ENCODE data around the gene ACOD1. TPM values are rescaled to one million over a fixed set of nuclear protein-coding genes. Genes with fewer than 3 reads are reported as not detected.
"Not testable (repeated sequence)": the region's sequence is repeated elsewhere in the genome, so short reads cannot be mapped to it uniquely, and the experiment has no call there.

The ACOD1 gene
- polyA plus RNA-seq (2013, experiment 1 of 2; ENCODE audit: insufficient read length), result not detected
- polyA plus RNA-seq (2013, experiment 2 of 2; ENCODE audit: insufficient read length), result not detected

DNA sequence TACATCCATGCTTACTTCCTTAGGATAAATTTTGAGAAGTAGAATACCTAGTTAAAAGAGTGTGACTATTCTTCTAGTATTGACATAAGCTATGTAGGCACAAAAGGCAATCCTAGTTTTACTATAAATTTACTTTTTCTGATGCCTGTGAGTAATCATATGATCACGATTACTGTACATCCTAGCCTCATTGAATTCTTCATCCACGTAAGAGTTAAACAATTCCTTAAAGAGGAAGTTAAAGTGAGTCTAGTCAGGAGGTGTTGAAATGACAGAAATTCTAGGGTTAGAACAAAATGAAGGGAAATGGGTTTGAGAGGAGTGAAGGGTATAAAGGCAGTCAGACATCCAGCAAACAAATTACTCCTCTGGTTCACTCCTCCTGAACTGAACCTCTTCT is at the start of gene ACOD1:
Gene ACOD1 (plus strand): TSS at position 363 of the 400 bp plus-strand sequence. CDS start 48 bp downstream, outside the sequence.
- DNase-seq, result no peak

DNA sequence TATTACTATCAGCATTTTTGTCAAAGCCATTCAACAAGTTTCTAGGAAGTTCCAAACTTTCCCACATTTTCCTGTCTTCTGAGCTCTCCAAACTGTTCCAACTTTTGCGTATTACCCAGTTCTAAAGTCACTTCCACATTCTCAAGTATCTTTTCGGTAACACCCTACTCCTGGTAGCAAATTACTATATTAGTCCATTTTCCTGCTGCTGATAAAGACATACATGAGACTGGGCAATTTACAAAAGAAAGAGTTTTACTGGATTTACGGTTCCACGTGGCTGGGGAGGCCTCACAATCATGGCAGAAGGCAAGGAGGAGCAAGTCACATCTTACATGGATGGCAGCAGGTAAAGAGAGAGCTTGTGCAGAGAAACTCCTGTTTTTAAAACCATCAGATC is 49.2 kb upstream of the ACOD1 start:
- DNase-seq, result not testable (repeated sequence)

DNA sequence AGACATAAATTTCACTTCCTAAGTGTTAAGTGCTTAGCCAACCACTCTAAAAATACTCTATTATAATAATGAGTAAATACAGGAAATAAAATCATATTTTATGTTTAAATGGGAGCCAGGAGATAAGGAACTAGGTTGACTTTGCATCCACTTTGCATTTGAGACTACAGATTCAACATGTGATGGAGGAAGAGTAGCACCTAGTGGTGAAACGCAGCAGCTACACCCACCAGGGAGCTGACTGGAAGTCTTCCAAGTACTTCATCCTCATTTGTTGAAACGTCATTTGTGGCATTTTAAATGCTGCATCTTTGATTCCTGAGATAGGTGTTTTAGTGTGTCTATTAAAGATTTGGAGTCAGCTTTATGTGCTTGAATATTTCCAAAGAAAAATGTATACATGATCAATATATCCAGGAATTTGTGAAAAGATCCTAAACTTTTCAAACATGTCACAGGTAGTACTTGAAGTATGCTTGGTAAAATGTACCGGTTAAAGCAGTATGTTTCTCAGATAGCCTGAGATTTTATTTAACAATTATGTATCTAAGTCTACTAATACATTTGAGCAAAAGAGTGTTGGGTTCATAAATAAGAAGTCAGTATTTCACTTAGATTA is 44.7 kb upstream of the ACOD1 start:
- DNase-seq, result peak; percentile 67

DNA sequence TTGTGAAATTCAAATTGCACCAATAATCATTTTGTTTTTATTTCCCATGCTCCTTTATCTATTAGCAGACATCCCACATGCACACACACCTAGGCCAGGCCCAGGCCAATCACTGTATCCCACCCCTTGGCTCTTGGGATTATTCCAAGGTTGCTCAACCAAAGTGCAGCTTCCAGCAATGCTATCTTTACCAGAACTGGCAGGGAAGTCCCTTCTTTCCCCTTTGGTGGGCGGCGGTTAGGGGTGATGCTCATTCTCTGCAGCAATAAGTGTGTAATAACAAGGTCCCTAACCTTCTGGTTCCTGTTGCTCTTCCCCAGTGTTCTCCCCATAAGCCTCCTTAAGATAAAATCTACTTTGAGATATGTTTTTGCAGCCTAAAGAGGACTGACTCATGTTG is 43.8 kb upstream of the ACOD1 start:
- DNase-seq, result no peak

DNA sequence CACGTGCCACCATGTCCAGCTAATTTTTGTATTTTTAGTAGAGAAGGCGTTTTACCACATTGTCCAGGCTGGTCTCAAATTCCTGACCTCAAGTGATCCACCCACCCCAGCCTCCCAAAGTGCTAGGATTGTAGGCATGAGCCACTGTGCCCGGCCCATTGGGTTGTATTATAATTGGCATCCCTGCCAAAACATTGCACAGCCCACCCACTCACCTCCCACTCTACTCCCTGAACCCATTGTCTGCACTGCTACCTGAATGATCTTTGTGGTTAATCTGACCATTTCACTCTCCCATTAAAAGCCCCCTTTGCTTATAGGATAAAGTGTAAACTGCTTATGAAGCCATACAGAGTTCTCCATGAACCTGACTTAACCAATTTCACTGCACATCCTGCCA is 35.8 kb upstream of the ACOD1 start:
- DNase-seq, result no peak

DNA sequence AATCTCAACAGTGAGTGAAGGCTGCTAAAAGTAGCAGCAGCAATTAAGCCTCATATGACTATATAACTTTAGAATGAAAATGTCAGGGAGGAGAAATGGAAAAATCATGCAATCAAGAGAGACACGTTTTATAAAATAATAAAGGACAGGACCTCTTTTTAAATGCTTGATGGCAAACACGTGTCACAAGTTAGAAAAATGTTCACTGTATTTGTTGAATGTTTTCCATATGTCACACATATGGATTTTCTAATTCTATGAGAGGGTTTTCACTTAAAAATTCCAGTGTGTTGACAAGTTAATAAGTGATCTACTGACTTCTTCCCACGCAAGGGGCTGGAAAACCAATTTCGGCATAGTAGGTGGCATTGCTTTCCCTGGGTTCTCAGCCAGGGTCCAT is 34.4 kb upstream of the ACOD1 start:
- DNase-seq, result no peak

DNA sequence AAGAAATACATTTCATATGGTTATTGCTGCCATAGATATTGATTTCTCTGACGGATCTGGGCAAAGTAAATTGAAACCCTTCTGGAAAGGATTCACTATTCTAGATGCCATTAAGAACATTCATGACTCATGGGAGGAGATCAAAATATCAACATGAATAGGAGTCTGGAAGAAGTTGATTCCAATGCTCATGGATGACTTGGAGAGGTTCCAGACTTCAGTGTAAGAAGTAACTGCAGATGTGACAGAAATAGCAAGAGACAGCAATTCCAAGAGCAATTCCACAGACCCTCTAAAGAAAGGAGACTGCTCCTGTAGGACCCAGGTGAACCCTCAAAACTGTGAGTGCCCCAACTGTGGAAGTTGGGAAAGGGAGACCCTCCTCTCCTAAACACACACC is 31.2 kb upstream of the ACOD1 start:
- peak; percentile 46 for DNase-seq

DNA sequence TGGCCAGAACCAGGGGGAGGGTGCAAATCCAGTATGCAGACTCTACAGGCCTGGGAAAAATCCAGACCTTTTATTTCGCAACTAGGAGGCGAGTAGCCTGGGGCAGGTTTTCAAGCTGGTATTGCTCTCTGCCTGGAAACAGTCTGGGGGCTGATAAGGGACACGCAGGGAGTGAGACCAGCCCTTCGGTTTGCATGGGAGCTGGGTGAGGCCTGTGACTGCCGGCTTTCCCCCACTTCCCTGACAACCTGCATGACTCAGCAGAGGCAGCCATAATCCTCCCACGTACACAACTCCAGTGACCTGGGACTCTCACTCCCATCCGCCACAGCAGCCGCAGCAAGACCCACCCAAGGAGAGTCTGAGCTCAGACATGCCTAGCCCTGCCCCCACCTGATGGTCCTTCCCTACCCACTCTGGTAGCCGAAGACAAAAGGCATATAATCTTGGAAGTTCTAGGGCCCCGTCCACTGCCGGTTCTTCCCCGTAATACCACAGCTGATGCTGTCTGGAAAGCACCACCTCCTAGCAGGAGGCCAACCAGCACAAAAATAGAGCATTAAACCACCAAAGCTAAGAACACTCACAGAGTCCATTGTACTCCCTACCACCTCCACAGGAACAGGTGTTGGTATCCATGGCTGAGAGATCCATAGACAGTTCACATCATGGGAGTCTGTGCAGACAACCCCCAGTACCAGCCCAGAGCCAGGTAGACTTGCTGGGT is 30.4 kb upstream of the ACOD1 start:
- DNase-seq, result not testable (repeated sequence)

DNA sequence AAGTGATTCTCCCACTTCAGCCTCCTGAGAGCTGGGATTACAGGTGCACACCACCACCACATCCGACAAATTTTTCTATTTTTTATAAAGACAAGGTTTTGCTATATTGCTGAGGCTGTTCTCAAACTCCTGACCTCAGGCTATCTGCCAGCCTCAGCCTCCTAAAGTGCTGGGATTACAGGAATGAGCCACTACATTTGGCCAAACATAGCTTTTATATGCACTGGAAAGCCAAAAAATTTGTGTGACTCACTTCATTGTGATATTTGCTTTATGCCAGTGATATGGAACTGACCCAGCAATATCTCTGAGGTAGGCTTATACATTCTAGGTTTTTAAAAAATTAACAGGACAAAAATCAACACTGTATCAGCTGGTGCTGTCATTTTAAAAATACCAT is 26.8 kb upstream of the ACOD1 start:
- DNase-seq, result peak; percentile 21

DNA sequence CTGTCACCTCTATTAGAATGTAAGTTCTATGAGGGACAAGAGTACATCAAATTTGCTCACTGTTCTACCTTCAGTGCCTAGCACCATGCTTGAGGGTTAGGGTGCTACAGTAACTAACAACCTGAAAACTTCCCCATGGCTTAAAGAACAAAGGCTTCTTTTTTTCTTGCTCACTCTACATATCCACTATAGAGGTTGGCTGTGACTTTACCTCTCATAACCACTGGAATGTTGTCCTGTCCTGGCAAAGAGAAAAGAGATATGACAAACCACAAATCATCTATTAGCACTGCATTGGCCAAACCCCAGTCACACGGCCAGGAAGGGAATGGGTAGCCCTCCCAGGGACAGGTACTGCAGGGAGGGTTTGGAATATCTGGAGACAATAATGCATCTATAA is 23.2 kb upstream of the ACOD1 start:
- DNase-seq, result no peak

DNA sequence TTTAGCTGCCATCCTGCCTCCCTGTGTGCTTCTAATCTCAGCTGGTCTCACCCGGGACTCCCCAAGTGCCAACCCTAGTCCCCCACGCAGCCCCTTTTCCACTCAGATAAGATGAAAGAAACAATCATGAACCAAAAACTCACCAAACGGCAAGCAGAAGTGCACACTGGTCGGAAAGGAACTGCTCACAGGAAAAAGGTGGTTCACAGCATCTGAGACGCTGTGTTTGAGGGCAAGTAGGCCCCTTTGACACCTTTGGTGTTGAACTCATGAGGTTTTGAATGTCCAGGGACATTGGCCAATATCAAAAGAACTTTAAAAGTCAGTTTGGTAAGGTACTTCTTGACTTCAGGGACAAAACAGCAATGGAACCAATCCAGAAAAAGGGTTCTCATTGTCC is 20.4 kb upstream of the ACOD1 start:
- no peak for DNase-seq

DNA sequence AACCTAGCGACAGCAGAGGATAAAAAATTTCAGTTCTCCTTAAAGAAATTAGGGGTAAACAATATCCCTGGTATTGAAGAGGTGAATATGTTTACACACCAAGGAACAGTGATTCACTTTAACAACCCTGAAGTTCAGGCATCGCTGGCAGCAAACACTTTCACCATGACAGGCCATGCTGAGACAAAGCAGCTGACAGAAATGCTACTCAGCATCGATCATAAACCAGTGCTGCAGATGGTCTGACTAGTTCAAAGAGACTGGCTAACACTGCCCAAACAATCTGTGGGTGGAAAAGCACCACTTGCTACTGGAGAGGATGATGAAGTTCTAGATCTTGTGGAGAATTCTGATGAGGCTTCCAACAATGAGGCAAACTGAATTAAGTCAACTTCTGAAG is 19.9 kb upstream of the ACOD1 start:
- no peak for DNase-seq

DNA sequence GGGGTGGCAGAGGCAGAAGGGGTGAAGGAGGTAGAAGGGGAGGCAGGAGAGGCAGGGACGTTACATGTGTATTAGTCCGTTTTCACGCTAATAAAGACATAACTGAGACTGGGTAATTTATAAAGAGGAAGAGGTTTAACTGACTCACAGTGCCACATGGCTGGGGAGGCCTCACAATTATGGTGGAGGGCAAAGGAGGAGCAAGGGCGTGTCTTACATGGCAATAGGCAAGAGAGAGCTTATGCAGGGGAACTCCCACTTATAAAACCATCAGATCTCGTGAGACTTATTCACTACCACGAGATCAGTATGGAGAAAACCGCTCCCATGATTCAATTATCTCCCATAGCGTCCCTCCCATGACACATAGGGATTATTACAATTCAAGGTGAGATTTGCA is 19.0 kb upstream of the ACOD1 start:
- DNase-seq, result no peak

DNA sequence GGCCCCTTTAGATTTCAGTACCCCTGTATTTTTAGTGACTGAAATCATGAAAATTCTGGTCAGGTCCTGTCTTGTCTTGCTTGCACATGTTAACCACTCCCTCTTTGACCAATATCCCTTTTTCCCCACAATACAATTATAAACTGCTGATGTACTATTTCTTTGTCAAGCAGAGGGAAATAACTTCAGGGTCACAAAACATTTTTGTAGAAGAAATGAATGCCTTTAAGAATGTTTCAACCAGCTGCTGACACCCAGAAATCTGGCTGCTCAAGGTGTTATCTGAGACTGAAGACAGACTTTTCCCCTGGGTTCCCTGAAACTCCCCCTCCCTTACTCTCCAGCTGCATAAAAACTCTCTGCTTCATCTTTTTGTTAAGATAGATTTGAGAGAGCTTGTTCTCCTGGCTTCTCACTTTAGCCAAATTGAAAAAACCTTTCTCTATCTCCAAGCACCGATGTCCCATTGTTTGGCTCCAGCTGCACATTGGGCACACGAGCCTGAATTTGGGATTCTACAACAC is 18.4 kb upstream of the ACOD1 start:
- no peak for DNase-seq

DNA sequence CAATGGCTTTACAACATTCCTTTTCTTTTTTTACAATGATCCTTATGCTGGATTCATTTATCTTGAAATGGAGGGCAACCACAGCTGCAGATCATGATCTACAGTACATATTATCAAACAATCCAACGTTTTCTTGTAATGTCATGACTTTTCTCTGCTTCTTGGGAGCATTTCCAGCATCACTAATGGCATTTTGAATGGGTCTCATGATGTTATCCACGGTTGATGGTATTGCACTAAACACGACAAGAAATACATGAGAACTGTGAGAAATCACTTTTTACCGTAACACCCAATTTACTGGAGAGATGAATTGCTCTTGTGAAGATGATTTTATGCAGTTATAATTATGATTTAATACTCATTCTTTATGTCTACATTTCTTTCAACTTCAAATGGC is 16.2 kb upstream of the ACOD1 start:
- DNase-seq, result no peak

DNA sequence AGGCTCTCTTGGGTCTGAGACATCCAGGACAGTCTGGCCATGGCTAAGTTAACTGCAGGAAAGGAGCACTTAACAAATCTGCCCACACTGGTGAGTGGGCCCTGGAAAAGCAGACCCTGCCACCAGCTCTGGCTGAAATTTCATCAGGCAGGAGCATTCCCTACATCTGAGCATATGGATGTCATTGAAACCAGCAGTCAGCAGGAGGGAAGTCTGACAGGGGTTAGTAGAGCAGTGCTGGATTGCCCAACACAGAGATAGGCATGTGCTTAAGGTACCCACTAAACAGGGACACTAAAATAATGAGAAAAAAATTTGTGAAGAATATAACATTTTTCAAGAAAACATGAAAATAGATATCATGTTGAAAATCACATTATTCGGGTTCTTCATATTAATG is 13.6 kb upstream of the ACOD1 start:
- DNase-seq, result no peak

DNA sequence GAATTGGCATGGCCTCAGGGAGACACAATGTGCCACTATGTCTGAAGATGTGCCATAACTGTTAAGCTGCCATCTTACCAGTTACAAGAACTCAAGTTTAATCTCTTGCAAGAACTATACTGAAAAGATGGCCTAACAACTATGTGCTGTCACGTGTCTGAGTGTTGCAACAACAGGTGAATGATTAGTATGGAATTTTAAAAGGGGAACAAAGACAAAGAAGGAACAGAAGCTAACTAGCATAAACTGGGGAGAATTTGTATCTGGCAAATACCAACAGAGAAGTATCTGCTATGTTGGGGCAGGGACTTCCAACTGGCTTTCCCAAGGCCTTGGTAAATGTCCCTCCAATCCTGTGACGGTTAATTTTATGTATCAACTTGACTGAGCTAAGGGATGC is 11.5 kb upstream of the ACOD1 start:
- no peak for DNase-seq

DNA sequence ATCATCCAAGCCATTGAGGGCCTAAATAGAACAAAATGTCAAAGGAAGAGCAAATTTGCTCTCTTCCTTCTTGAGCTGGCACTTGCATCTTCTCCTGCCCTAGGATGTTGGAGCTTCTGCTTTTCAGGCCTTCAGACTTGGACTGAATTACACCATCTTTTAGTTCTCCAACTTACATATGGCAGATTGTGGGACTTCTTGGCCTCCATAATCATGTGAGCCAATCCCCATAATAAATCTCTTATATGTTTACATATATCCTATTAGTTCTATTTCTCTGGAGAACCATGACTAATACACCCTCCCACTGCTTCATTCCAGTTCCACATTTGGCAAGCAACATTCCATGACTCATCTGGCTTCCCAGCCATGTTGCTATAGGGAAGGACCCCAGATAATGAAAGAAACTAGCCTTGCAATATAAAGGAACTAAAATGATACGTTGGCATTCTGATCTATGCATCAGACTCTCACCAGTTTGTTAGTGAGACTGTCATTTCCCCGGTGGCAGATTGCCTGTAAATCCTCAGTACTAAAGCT is 11.0 kb upstream of the ACOD1 start:
- peak; percentile 98 for DNase-seq

DNA sequence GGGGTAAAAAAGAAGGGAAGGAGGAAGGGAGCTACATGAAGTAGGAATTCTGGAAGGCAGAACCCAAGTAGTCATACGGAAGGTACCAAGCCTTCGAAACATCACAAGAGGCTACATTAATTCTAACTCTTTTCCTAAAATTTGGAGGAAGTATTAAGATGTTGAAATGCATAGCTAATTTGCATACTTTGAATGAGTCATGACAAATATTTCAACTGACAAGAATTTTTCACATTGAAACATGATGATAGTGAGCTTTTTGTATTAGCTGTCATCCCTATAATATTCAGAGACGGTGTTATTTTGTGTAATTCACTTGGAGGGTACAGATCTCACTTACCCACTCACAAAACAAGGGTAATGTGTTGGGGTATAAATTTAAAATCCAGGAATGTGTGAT is 9.1 kb upstream of the ACOD1 start:
- DNase-seq, result peak; percentile 73

DNA sequence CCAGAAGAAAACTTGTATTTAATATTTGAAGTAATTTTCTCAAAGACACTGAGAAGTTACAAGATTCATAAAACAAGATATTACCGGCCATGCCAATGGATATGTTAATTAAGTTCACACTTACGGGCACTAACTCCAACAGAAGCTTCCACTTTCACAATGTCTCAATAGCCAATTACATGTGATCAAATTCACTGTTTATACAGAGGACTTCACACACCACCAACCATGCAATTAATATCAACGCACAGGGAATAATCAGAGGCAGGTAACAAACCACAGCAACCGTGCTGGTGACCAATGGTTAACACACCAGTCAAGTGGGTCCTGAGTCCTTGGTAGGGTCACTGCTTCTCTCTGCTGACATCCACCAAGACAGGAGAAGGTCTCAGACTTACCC is 5.9 kb upstream of the ACOD1 start:
- DNase-seq, result no peak

DNA sequence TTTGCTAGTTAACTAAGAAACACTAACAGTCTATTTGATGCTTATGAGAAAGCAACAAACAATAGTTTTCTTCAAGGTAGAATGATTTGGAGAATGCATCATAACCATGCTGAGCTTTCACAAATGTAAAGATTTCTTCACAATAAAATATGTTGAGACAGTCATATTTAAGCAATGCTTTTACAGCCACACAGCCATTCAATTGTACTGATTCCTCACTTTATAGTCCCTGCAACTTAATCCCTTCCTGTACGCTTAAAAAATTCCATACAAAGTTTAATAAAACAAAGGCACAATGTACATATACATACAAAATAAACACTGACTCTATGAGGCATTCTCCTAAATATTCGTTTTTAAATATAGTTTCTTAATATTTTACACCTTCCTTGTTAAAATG is 4.7 kb upstream of the ACOD1 start:
- DNase-seq, result peak; percentile 55

DNA sequence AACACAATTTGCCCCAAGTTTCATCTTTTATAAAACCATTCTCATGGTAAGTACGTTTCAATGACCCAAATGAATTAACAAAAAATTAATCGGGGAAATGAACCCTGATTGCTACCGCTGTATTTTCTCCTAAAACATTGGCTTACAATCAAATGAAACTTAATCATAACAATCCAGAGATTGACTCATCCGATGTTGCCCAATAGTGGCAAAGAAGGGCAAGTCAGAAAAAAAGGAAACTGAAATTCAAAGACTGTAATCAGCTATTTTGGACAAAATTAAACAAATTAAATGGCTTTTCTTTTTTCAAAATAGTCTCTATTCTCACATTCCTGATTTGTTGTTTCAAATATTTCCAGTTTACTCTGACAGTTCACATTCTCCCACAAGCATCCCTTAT is 3.9 kb upstream of the ACOD1 start:
- DNase-seq, result peak; percentile 59

DNA sequence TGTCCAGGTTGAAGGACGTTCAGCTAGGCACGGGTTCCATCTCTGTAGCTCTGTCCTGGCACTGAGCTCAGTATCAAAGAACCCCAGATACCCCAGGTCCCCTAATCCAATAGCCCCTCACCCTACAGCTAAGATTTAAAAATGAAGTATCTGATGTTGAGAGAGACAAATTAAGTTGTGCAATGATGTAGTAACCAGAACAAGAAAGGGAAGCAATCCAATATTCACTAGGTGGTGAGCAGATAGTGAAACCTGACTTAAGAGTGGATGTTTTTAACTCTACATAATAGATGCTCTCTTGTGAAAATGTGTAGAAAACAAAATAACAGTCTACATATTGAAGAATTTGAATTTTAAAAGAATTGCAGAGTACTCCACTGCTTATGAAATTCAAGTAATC is 1.8 kb downstream of the ACOD1 start:
- DNase-seq, result no peak

DNA sequence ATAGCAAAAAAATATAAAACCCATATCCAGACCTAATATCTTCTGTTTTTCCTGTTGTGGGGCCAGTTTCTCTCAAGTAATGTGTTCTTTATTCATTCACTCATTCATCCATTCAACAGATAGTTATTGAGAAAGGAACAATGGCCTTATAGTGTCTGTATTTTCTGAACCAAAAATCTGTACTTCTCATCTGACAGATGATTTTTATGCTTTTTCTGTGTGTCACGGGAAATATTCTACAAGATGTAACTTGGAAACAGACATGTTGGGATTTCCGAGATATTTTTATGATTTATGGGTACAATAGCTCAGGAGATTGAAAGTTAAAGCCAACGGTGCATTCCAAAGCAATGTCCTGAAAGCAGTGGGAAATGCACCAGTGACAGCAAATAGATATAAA is 5.7 kb downstream of the ACOD1 start:
- DNase-seq, result no peak

All from fibroblast of skin of back (primary cell).